Measurements from ENCODE around the gene IL1RAP.

GRCh38 chr3:190532731-190533203, 18.9 kb downstream of the IL1RAP start:
- TF ChIP-seq CTCF (conservative IDR thresholded peaks at IDR 0.05) (no peak), ZFX (IDR thresholded peaks at IDR 0.05) (no peak)

All from C4-2B (cell line).